GM13977 (cell line): ENCODE data around the gene NDUFS8.

ENCODE experiments used
- DNase-seq: peaks from one replicate; pipeline ENCODE4 v3.0.0; 2012; ENCODE audit warnings: low spot score
- CTCF ChIP-seq: IDR thresholded peaks from 2 replicates; pipeline ENCODE4 v1.5.1; 2012; ENCODE audit warnings: mild to moderate bottlenecking, control low read depth; ENCODE audit not compliant: insufficient read depth; ENCODE audit errors: extremely low read depth, missing control alignments
- in situ Hi-C: fragments of 300-500 bp; cut with MboI; formaldehyde crosslinking; loops from one replicate; pipeline ENCODE4 v1.12.0; 2022; ENCODE audit warnings: low sequenced_read_pairs, low pct_unique_long_range_greater_than_20kb, mixed read lengths, inconsistent platforms; ENCODE audit not compliant: unreplicated experiment

NDUFS8 gene

GRCh38 chr11:68007498-68008380 is 22.7 kb upstream of the NDUFS8 start:
- in situ Hi-C loops, result no loop called here
- TF ChIP-seq CTCF, result no peak

GRCh38 chr11:68008381-68009337 is 21.8 kb upstream of the NDUFS8 start:
- no peak for DNase-seq
- in situ Hi-C loops, result no loop called here
- TF ChIP-seq CTCF, result no peak

More at GRCh38 chr11:68007498-68008380, 22.7 kb upstream of the NDUFS8 start:
- DNase-seq, result no peak

GRCh38 chr11:68009391-68010089 is 20.9 kb upstream of the NDUFS8 start:
- DNase-seq, result no peak
- peak; percentile 51 for TF ChIP-seq CTCF
- in situ Hi-C loops, result no loop called here

- no peak for DNase-seq
- no peak for TF ChIP-seq CTCF
- in situ Hi-C loops, result no loop called here
These were observed 20.1 kb upstream of the NDUFS8 start, which contains the start of gene ALDH3B1 for GRCh38 chr11:68010090-68011041. Gene ALDH3B1, plus strand, starts transcription at chr11:68010327. Its CDS starts 4,971 bp downstream, at chr11:68015298.

GRCh38 chr11:68011051-68011943 is 19.2 kb upstream of the NDUFS8 start:
- DNase-seq, result no peak
- TF ChIP-seq CTCF, result no peak
- in situ Hi-C loops, result no loop called here
